Loucy (cell line): Measurements from ENCODE around the gene KCNMA1.

Source experiments
- H2AFZ ChIP-seq: fragments of 200-600 bp; sonication (generic); 2 replicates; pipeline ENCODE4 v1.6.0; 2016; ENCODE audit warnings: antibody characterized with exemption, mild to moderate bottlenecking, low read length, moderate library complexity
- H3F3A ChIP-seq: fragments of 200-600 bp; 2 replicates; pipeline ENCODE4 v1.6.0; 2016; ENCODE audit warnings: antibody characterized with exemption, low read depth, mild to moderate bottlenecking
- H3K27me3 ChIP-seq: fragments of 200-600 bp; sonication (generic); 2 replicates; pipeline ENCODE4 v1.6.1; 2014; ENCODE audit warnings: low read length, mild to moderate bottlenecking; ENCODE audit not compliant: insufficient read depth, poor library complexity, severe bottlenecking
- H3K36me3 ChIP-seq: fragments of 200-600 bp; sonication (generic); 2 replicates; pipeline ENCODE4 v1.6.1; 2016; ENCODE audit warnings: low read length; ENCODE audit not compliant: insufficient read depth
- H3K4me1 ChIP-seq: fragments of 200-600 bp; sonication (generic); 2 replicates; pipeline ENCODE4 v1.5.1; 2014; ENCODE audit warnings: low read length, mild to moderate bottlenecking; ENCODE audit not compliant: insufficient read depth, poor library complexity, severe bottlenecking
- H3K4me2 ChIP-seq: fragments of 200-600 bp; sonication (generic); 2 replicates; pipeline ENCODE4 v1.6.0; 2014; ENCODE audit warnings: antibody characterized with exemption, low read length, low read depth, mild to moderate bottlenecking; ENCODE audit not compliant: poor library complexity, severe bottlenecking
- H3K4me3 ChIP-seq: fragments of 200-600 bp; sonication (generic); 2 replicates; pipeline ENCODE4 v1.5.1; 2014; ENCODE audit warnings: low read length, mild to moderate bottlenecking, mixed read lengths; ENCODE audit not compliant: poor library complexity, severe bottlenecking
- H3K79me2 ChIP-seq: fragments of 200-600 bp; sonication (generic); 2 replicates; pipeline ENCODE4 v1.6.1; 2014; ENCODE audit warnings: low read length; ENCODE audit not compliant: insufficient read depth
- H3K9ac ChIP-seq: fragments of 200-600 bp; sonication (generic); 2 replicates; pipeline ENCODE4 v1.6.0; 2014; ENCODE audit warnings: mild to moderate bottlenecking, low read depth, low read length, moderate library complexity; ENCODE audit not compliant: poor library complexity, severe bottlenecking
- H3K9me2 ChIP-seq: fragments of 200-600 bp; sonication (generic); replicated peaks from 2 replicates; pipeline ENCODE4 v1.6.1; 2016; ENCODE audit warnings: low read depth, low read length, mixed read lengths
- H3K9me3 ChIP-seq: fragments of 200-600 bp; sonication (generic); 2 replicates; pipeline ENCODE4 v1.6.1; 2014; ENCODE audit warnings: mild to moderate bottlenecking, antibody characterized with exemption, low read length, low read depth; ENCODE audit not compliant: insufficient read depth
- H4K20me1 ChIP-seq: fragments of 200-600 bp; sonication (generic); 2 replicates; pipeline ENCODE4 v1.6.0; 2014; ENCODE audit warnings: antibody characterized with exemption, low read length, mild to moderate bottlenecking; ENCODE audit not compliant: insufficient read depth, poor library complexity, severe bottlenecking
- CTCF ChIP-seq: fragments of 200-600 bp; sonication (generic); conservative IDR thresholded peaks from 2 replicates; pipeline ENCODE4 v1.5.1; 2014; ENCODE audit warnings: mild to moderate bottlenecking, antibody characterized with exemption, low read length
- EZH2phosphoT487 ChIP-seq: fragments of 200-600 bp; IDR thresholded peaks from 2 replicates; pipeline ENCODE4 v1.6.1; 2018; ENCODE audit warnings: antibody characterized with exemption, mild to moderate bottlenecking, moderate library complexity, borderline replicate concordance

The KCNMA1 gene

DNA sequence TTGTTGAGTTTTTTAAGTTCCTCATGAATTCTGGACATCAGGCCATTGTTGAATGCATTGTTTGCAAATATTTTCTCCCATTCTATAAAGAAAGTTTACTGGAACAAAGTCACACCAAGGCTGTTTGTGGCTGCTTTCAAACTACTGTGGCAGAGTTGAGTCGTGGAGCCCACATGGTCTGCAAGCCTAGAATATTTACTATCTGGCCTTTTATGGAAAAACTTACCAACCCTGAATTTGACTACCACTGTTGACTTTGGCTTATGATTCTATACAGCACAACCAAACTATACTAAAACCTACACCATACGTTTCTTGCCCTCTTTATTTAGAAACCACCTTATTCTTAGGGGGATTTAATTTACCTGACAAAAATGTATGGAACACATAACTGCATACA lies 239.1 kb downstream of the KCNMA1 start:
- no peaks in the 10 kb centered on the region for H3K79me2 ChIP-seq
- H3K9ac ChIP-seq, result no peak overlapping the region
- no peaks in the 10 kb centered on the region for H3K9me3 ChIP-seq
- no peak overlapping the region for H3K4me2 ChIP-seq
- H3K4me3 ChIP-seq, result no peak overlapping the region
- H3K4me1 ChIP-seq, result peaks cover 9% of the 10 kb centered on the region
- H3F3A ChIP-seq, result no peaks in the 10 kb centered on the region
- no peaks in the 10 kb centered on the region for H3K36me3 ChIP-seq
- H3K27me3 ChIP-seq, result no peaks in the 10 kb centered on the region
- H4K20me1 ChIP-seq, result no peaks in the 10 kb centered on the region
- H3K9me2 ChIP-seq, result no peaks in the 10 kb centered on the region
- H2AFZ ChIP-seq, result no peak overlapping the region
- TF ChIP-seq EZH2phosphoT487 (no peak), CTCF (no peak)

DNA sequence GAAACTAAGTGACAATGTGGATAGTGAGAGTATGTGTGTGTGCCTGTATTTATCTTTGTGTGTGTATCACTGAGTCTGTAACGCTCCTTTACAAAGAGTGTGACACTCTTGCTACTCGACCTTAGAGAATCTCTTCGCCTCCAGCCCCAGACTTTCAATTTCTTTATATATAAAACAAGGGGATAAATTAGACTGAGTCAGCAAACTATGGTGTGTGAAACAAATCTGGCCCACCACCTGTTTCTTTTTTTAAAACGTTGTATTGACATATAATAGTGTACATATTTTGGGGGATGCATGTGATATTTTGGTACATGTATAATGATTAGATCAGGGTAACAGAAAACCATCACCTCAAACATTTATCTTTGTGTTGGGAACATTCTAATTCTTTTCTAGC lies 240.5 kb downstream of the KCNMA1 start:
- no peak overlapping the region for H2AFZ ChIP-seq
- no peak overlapping the region for H3K4me2 ChIP-seq
- no peak overlapping the region for H3K4me3 ChIP-seq
- no peaks in the 10 kb centered on the region for H3K36me3 ChIP-seq
- no peaks in the 10 kb centered on the region for H3F3A ChIP-seq
- H3K9me2 ChIP-seq, result no peaks in the 10 kb centered on the region
- H3K9ac ChIP-seq, result no peak overlapping the region
- H3K27me3 ChIP-seq, result no peaks in the 10 kb centered on the region
- no peaks in the 10 kb centered on the region for H3K9me3 ChIP-seq
- no peaks in the 10 kb centered on the region for H4K20me1 ChIP-seq
- no peak for TF ChIP-seq CTCF
- TF ChIP-seq EZH2phosphoT487, result no peak
- H3K79me2 ChIP-seq, result no peaks in the 10 kb centered on the region
- H3K4me1 ChIP-seq, result peaks cover 9% of the 10 kb centered on the region

- Histone ChIP-seq H3K4me1 (peaks cover 9% of the 10 kb centered on the region), H3K4me2 (no peak overlapping the region), H3K36me3 (no peaks in the 10 kb centered on the region), H3K9me3 (no peaks in the 10 kb centered on the region), H3K9me2 (no peaks in the 10 kb centered on the region), H3K4me3 (no peak overlapping the region), H3K79me2 (no peaks in the 10 kb centered on the region), H3F3A (no peaks in the 10 kb centered on the region), H3K27me3 (no peaks in the 10 kb centered on the region), H4K20me1 (no peaks in the 10 kb centered on the region), H3K9ac (no peak overlapping the region), H2AFZ (no peak overlapping the region)
- TF ChIP-seq CTCF (no peak), EZH2phosphoT487 (no peak)
Measured at GRCh38 chr10:77396290-77396689, 241.3 kb downstream of the KCNMA1 start.
